NCI-H1417 treated with DMSO at 0.1 percent for 48 hours (cell line): ENCODE measurements around the gene HES2.
"Not testable (repeated sequence)": the region's sequence is repeated elsewhere in the genome, so short reads cannot be mapped to it uniquely, and the experiment has no call there.

Source experiments
- DNase-seq: peaks from one replicate; lab custom pipeline; 2025; lab: John Stamatoyannopoulos, UW

HES2 gene

GRCh38 chr1:6389971-6390370, 29.7 kb downstream of the HES2 start:
- DNase-seq, result no peak

DNA sequence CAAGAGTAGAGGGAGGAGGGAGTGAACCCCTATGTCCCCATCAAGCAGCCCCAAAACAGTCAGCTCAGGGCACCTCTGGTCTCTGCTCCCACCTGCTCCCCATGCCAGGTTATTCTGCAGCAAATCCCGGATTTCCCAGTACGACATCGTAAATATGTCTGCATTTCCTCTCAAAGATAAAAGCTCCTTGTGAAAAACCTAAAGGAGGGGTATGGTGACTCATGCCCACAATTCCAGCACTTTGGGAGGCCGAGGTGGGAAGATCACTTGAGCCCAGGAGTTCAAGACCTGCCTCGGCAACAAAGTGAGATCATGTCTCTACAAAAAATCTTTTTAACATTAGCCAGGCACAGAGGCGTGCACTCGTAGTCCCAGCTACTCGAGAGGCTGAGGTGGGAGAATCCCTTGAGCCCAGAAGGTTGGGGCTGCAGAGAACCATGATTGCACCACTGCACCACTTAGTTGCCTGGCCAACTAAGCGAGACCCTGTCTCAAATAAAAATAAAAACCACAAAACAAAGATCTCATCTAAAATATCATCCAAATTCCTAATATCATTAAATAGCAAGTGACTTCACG, 33.3 kb downstream of the HES2 start:
- no peak for DNase-seq

GRCh38 chr1:6385488-6386191, 34.1 kb downstream of the HES2 start:
- DNase-seq, result no peak

DNA sequence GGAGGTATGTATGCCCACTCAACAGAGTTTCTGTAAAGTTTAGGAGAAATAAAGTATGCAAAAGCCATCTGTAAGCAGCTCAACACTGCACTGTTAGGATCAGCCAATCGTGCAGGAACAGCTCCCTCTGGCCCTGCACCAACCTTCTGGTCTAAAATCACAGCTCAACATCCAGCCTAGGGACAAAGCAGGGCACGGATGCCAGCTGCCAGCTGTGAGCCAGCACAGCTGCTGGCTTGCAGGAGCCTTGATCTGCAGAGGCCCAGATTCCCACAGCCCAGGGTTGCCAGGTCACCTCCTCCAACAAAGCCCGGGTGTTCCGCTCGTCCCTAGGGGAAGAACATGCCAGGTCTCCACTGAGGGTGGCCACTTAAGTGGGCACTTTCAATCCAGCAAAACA, 34.8 kb downstream of the HES2 start:
- DNase-seq, result no peak

DNA sequence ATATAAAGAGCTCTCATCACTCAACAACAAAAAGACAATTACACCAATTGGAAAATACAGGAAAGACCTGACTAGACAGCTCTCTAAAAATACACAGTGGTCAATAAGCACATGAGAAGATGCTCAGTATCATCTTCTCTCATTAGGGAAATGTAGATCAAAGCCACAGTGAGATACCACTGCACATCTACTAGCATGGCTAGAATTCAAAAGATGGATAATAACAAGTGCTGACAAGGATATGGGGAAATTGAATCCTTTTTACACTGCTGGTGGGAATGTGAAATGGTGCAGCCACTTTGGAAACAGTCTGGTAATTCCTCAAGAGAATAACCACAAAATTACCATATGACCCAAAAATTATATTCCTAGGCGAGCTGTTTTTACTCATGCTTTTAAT, 35.6 kb downstream of the HES2 start:
- no peak for DNase-seq

DNA sequence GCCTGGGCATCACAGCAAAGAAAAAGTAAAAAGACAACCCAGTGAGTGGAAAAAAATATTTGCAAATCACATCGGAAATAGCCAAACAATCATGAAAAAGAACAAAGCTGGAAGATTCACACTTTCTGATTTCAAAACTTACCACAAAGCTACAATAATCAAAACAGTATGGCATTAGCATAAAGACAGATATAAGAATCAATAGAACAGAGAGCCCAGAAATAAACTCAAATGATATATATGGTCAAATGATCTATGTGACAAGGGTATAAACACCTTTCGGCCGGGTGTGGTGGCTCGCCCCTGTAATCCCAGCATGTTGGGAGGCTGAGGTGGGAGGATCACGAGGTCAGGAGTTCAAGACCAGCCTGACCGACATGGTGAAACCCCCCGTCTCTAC, 39.7 kb downstream of the HES2 start:
- no peak for DNase-seq

DNA sequence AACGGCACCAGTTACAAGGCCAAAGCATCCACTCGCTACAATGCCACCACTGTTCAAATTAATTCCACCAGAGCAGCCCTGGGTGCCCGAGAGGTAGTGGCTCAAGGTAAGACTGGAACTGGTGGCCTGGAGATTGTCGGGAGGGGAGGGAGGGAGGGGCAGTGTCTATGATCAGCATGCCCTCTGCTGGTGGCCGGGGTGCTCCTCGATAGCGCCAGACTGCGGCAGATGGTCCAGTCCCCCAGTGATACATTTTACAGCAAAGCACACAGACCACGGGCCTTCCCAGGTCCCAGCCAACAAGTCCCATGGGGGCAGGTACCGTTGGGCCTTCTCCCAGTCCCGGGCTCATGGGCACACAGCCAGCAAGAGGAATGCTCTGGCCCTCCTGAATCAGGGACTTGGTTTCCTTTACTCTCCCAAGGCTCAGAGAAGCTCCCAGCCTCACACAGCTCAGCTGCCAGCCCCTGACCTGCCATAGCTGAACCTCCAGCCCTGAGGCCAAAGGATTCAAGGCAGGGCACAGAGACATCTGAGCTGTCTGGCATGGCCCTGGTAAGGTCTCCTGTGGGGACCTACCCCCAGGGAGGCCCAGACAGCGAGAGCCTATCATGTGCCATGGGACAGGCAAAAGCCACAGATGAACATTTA, 41.5 kb downstream of the HES2 start:
- DNase-seq, result no peak

DNA sequence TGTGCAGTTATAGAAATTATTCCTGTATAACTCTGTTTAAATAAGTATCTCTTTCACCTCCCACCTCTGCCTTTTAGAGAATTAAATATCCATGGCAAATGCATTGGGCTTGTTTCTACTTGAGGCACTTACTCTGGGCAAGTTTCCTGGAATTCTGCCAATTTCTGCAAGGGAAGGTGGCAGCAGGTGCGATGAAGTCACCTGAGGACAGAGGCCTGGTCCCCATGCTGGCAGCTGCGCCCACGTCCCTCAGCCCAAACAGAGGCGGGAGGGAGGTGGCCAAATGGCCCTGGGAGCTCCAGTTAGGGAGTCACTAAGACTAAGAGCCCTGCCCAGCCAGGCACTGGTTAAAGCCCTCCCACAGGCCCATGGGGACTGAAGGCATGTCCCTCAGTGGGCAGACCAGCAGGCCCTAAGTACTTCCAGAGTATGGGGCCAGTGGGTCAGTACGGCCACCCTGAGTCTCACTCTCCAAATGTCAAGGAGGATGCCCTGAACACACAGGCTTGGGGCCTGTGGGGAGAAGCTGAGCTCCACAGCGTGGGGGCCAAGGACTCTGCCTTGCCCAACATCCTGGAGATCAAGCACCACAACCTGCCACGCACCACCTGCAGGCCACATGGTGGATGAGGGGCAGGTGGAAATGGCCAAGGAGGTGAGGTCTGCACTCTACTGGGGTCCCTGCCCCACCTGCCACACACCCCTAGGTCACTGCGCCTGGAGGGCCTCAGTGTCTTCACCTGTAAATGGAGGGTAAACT, 45.6 kb downstream of the HES2 start:
- DNase-seq, result peak; percentile 16

- DNase-seq, result not testable (repeated sequence)
Measured at GRCh38 chr1:6372236-6372635, 47.5 kb downstream of the HES2 start.

GRCh38 chr1:6370006-6370405, 49.7 kb downstream of the HES2 start:
- DNase-seq, result no peak

DNA sequence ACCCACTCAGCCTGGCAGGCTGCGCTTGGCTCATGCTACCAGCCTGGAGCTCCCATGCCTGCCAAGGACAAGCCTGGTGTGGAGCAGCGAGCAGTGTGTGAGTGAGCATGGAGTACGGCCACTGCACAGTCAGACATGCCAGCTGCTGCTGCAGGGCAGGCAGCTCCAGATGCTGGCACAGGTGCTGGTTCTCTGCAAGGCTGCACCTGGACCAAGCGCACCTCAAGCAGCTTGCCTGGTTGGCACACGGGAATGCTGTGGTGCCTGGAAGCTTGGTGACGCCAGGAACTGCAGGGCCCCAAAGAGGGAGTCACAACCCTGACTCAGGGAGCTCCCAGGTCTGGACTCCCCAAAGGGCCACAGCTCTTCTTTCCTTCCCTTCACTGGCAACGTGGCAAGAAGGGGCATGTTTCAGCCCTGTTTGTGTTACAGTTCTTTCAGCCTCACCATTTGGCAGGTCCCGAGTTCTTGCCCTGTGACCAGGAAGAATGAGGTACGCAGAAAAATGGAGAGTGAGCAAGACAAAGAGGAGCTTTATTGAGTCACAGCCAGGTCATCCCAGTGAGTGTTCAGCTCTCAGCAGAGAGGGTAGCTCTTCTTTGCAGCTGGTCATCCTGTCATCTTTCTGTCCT, 52.2 kb downstream of the HES2 start:
- no peak for DNase-seq

DNA sequence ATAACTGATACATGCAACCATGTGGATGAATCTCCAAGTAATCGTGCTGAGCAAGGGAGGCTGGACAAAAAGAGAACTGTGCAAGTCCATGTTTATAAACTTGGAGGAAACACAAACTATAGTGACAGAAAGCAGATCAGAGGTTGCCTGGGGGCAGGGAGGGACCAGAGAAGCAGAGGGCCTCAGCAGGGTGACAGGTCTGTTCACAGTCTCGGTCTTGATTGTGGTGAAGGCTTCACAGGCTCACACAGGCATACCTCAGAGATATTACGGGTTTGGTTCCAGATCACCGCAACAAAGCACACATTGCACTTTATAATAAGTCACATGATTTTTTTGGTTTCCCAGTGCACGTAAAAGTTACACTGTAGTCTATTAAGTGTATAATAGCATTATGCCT, 54.7 kb downstream of the HES2 start:
- DNase-seq, result no peak

- DNase-seq, result not testable (repeated sequence)
Measured at GRCh38 chr1:6363085-6363884, 56.4 kb downstream of the HES2 start.
